GM18520 (cell line): ENCODE results near the gene AIRE.
"Not testable (repeated sequence)": the region's sequence is repeated elsewhere in the genome, so short reads cannot be mapped to it uniquely, and the experiment has no call there.

Source experiments
- ATAC-seq: cut with Tn5 transposase; IDR thresholded peaks from one replicate; pipeline ENCODE4 v1.9.1; 2021; ENCODE audit not compliant: unreplicated experiment

AIRE gene

DNA sequence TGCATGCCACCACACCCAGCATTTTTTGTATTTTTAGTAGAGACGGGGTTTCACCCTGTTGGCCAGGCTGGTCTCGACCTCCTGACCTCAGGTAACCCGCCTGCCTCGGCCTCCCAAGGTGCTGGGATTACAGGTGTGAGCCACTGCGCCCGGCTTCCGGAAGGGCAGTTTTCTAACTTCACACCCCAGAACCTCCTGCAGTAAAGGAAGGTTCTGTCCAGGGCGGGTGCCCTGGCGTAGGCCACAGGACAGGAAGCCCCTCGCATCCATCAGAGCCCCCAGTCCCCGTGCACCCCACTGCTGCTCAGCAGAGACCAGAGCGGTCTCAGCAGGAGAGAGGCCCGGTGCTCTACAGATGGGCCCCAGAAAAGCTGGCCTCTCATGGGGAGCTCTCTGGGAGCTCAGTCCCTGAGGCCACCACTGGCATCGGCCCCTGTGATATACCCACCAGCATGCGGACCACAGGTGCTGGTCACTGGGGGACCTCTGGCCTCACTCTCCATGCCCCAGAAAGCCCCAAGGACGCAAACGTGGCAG, 19.9 kb upstream of the AIRE start:
- no peak for ATAC-seq

DNA sequence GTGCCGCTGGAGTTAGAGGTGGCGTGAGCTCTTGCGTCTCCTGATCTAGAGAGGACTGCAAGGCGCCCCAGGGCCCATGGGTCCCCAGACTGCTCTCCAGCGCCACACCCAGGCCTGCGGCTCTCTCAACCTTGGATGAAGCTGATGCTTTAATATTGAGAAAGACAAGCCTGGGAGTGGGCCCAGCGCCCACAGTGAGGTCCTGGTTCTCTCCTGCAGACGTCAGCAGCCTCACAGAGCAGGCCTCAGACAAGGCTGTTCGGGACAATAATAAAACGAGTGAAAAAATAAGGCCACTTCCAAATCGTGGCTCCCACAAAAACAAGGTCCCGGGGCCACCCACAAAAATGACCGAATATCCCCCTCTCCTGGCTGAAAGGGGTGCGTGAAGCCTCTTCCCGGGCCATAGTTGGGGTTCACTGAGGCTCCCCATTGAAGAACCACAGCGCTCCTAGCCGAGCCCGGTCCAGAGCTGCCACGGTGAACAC, 18.0 kb upstream of the AIRE start:
- no peak for ATAC-seq

DNA sequence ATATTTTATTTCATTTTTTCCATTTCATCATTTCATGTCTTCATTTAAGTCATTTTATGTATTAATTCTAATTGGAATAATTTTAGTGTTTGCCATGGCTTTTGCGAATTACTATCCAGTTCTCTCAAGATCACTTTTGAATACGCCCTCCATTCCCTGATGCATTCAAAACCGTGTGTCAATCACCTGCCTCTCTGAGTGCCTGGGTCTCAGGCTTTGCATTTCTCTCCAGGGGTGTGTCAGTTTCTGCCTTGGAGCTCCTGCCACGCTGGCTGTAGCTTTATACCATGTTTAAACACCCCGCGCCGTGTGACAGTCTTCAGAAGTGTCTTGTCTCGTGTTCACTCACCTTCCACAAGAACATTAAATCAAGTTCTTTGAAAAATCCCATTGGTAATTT, 16.6 kb upstream of the AIRE start:
- ATAC-seq: no peak

DNA sequence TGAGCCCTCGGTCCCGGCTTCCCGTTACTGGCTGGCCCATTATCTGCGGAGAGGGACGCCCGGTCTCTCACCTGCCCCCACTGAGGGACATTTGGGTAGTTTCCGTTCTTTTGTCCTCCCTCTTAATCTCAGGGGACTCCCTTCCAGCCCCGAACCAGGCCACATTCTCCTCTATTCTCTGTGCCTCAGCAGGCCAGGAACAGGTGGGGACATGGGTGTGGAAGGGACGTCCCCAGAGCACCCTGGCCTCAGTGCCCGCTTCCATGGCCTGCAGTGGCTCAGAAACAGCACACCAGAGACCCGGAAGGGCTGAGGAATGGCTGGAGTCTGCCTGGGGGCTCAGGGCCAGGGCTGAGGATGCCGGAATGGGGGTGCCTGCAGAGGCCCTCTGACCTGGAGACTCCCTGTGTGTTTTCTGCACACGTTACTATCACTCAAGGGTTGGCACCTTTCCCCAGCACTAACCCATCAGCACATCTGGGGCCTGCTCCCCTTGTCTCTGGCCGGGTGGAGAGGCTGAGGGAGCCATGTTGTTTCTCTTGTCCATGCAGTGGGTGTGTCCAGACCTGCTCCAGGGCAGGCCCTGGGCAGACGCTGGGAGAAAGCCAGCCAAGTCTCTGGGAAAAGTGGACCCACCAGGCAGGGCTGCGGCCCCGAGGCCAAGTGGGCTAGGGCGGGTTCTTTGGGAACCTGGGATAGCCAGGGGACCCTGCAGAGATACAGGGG, 14.0 kb upstream of the AIRE start:
- ATAC-seq: no peak

DNA sequence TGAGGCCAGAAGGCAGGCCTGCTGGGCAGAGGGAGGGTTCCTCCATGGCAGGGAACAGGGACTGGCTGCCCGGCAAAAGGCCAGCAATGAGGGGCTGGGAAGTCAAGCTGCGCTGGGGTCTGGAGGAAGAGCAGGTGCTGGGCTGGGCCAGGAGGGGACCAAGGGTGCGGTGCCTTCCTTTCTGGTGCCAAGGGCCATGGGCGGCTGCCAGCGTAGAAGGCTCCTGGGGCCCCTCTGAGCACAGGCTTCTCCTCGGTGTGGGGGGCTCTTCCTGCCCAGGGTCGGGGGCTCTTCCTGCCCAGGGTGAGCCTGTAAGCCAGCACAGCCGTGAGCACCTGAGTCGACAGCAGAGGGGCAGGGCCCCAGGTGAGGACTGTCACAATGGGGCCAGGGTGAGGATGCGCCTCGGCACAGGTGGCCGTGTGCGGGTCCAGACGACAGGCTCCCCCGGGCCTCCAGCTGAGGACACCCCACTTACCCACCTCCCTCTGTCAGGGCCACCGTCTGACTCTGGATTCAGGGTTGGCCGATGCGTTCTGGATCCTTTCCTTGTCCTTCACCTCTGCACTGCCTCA, 13.3 kb upstream of the AIRE start:
- no peak for ATAC-seq

DNA sequence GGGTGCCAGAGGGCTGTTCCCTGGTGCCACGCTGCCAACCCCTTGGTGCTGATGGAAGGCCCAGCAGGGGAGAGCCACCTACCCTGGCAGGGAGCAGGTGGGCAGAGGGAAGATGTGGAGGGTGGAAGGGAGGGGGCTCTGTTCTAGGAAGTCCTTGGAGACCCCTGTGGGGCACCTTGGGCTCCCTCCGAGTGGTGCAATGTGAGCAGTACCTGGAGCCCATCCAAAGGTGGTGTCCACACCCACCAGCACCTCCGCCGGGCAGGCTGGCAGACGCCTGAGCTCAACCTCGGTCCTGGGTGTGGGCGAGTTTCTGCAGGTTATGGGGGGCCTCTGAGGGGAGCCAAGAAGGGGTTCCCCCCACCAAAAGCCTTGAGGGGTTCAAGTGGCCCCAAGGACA, 12.6 kb upstream of the AIRE start:
- no peak for ATAC-seq

DNA sequence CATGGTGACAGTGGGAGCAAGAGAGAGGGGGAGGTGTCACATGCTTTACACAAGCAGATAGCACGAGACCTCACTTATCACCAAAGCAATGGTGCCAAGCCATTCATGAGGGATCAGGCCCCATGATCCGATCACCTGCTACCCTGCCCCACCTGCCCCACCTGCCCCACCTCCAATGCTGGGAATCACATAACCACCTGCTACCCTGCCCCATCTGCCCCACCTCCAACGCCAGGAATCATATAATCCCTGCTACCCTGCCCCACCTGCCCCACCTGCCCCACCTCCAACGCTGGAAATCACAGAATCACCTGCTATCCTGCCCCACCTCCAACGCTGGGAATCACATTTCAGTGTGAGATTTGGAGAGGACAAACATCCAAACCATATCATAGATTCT, 10.6 kb upstream of the AIRE start:
- no peak for ATAC-seq

DNA sequence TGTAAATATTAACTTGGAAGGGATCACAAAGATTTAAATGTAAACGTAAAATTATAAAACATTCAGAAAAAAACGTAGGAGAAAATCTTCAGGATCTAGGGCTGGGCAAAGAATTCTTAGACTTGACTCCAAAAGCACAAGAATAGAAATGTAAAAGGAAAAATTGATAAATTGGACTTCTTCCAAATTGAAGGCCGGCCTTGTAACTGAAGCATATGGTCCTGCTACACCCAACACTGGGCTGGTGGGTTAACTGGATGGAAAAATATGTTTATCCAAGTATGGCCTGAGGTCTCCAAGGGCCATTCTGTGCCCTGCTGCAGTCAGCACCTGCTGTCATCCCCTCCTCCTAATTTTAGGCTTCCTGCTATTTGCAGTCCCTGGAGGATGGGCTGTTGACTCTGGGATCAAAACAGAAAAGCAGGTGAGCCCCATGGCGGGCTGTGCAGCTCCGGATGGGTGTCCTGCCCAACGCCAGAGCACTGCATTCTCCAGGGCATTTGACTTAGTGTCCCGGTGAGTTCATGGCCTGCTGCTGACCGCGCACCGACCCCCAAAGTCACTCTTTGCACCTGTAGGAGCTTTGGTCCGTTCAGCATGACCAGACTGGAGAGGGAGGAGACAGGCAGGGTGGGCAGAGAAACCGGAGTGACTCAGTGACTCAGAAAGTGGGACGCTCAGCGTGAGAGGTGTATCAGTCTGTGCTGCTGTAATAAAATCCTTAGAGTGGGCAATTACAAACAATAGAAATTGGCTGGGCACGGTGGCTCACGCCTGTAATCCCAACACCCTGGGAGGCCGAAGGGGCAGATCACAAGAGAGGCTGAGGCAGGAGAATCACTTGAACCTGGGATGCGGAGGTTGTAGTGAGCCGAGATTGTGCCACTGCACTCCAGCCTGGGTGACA, 6.1 kb upstream of the AIRE start:
- ATAC-seq: no peak

DNA sequence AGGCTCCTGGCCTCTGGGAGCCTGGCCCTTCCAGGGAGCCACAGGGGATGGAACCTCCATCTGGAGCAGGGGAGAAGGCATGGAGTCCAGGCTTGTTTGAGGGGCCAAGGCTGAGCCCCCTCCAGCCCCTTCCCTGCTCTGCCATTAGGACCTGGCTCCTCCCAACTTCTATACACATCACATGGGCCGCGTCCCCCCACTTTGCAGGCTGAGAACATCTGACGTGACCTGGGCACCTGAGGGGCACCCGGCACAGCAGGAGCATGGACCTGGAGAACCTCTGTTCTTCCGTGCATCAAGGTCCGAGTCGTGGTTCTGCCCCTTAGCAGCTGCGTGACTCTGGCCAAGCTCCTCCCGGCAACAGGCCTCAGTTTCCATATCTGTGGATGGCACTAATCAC, 3.9 kb upstream of the AIRE start:
- ATAC-seq: no peak

DNA sequence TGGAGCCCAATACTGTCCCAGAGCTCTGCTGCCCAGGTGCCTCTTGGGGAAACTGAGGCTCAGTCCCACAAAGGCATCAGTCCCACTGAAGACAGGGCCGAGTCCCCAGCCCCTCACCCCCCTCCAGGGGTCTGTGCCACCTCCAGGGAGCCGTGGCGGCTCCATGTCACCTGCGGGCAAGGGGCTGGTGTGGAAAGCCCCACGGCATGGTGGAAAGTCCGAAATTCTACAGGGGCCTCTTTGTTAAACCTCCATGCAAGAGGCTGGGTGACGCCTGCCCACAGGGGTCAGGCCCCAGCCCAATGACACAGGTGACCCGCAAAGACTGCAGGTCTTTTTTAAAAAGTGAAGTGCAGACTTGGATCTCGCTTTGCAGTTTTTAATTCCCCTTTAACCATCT, 3.3 kb upstream of the AIRE start:
- no peak for ATAC-seq

DNA sequence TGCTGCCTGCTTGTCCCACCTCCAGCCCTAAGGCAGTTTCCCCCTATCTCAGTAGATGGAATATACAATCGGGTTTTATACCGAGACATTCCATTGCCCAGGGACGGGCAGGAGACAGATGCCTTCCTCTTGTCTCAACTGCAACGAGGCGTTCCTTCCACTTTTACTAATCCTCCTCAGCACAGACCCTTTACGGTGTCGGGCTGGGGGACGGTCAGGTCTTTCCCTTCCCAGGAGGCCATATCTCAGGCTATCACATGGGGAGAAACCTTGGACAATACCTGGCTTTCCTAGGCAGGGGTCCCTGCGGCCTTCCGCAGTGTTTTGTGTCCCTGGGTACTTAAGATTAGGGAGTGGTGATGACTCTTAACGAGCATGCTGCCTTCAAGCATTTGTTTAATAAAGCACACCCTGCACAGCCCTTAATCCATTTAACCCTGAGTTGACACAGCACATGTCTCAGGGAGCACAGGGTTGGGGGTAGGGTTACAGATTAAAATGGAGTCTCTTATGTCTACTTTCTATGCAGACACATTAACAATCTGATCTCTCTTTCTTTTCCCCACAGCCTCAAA, 2.4 kb upstream of the AIRE start:
- ATAC-seq: not testable (repeated sequence)

DNA sequence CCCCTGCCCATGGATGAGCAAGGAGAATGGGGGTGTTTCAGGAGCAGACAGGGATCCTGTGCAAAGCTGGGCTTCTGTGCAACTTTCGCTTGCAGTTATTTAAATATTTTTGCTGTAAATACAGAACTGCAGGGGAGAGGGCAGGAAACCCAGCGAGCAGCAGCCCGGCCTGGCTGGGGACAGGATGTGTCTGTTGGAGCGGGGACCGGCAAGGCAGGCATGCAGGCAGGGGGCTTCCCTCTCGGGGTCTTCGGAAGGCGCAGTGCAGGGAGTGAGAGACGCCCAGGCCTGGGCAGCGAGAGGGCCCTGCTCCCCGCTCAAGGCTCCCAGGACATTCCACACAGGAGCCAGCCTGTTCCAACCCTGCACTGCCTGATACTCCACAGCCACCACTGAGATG, 1.7 kb upstream of the AIRE start:
- no peak for ATAC-seq

DNA sequence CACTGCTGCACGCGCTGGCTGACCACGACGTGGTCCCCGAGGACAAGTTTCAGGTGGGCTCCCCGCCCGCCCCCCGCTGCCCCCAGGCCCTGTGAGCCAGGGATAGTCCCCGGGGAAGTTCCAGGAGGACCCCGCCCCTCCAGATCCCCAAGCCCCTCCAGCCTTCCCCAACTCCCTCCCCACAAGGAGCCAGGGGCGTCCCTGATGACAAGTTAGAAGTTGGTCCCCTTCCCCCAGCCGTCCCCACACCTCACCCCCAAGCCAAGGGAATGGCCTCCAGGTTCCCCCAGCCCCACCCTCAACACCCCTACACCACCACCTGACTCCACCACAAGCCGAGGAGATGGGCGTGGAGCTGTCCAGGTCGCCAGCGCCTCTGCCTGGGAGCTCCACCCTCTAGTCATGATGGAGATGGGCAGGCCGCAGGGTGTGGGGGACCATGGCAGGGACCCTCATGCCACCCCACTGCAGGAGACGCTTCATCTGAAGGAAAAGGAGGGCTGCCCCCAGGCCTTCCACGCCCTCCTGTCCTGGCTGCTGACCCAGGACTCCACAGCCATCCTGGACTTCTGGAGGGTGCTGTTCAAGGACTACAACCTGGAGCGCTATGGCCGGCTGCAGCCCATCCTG, 525 bp downstream of the AIRE start:
- ATAC-seq: no peak

DNA sequence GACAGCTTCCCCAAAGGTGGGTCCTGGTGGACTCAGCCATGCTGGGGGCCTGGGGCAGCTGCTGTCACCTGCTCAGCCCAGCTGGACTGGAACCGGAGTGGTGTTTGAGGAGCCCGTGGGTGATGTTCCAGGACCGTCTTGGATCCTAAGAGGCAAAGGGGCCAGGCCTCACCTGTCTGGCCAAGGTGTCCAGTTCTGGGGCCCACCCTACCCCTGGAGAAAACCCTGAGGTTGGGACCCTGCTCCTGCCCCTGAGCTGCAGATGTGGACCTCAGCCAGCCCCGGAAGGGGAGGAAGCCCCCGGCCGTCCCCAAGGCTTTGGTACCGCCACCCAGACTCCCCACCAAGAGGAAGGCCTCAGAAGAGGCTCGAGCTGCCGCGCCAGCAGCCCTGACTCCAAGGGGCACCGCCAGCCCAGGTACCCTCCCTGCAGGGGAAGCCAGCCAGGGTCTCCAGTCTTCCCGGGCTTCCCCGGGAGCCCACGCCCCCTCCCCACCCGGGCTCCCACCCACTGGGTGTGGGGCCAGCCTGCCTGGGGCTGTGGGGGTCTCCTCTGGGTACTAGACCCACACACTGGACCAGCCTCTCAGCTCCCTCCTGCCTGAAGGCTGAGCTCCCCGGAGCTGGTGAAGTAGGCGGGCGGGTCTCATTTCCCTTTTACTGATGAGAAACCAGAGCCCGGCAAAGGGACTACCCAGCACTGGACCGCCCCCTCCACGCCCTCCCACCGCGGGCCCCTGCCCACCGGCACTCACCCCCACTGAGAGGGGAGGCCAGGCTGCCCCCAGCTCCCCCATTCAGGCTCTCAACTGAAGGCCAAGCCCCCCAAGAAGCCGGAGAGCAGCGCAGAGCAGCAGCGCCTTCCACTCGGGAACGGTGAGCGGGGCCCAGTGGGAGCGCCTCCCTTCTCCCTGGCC, 1.3 kb downstream of the AIRE start:
- no peak for ATAC-seq

DNA sequence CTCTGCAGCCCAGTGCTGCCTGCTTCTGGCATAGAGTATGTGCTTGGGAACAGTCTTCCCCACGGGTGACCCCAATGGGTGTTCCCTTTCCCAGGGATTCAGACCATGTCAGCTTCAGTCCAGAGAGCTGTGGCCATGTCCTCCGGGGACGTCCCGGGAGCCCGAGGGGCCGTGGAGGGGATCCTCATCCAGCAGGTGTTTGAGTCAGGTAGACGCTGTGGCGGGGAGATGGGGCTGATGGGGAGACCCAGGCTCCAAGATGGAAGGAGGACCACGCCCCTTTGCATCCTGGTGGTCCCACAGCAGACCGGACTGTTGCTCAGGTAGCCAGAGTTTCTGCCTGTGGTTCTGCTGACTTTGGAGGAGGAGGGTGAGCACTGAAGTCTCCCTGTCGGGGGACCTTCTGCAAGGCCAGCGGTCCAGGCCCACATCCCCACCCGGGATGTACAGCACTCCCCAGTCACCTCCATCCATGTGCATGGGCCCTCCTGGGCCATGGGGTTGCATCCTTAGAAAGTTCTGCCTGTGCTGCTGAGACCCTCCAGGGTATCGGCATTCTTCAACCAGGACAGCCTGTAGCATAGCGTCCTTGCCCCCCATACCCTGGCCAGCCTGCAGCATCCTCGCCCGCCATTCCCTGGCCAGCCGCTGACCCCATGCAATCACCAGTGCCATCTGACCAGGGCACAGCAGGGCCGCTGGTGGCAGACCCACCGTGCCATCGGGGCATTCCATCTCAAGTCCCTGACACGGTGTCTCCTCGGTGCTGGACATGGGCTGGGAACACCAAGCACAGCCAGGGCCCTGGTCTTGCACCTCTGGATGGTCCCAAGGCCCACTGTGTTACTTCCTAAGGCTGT, 2.8 kb downstream of the AIRE start:
- ATAC-seq: no peak

DNA sequence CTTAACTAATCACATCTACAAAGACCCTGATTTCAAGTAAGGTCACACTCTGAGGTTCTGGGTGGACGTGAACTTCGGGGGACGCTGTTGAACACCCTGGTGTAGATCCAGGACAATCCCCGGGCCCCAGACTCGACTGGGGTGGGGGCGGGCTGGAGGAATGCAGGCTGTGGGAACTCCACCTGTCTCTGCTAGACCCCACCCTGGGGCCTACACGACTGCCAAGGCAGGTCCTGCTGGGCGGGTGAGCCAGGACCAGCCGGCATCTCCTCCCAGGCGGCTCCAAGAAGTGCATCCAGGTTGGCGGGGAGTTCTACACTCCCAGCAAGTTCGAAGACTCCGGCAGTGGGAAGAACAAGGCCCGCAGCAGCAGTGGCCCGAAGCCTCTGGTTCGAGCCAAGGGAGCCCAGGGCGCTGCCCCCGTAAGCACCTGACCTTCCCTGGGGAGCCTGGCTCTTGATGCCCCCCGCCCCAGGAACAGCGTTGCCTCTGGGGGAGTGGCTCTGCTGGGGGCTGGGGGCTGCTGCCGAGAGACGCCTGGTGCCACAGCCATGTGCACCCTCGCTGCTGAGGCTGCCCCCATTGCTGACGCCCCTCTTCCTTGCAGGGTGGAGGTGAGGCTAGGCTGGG, 3.8 kb downstream of the AIRE start:
- ATAC-seq: no peak

DNA sequence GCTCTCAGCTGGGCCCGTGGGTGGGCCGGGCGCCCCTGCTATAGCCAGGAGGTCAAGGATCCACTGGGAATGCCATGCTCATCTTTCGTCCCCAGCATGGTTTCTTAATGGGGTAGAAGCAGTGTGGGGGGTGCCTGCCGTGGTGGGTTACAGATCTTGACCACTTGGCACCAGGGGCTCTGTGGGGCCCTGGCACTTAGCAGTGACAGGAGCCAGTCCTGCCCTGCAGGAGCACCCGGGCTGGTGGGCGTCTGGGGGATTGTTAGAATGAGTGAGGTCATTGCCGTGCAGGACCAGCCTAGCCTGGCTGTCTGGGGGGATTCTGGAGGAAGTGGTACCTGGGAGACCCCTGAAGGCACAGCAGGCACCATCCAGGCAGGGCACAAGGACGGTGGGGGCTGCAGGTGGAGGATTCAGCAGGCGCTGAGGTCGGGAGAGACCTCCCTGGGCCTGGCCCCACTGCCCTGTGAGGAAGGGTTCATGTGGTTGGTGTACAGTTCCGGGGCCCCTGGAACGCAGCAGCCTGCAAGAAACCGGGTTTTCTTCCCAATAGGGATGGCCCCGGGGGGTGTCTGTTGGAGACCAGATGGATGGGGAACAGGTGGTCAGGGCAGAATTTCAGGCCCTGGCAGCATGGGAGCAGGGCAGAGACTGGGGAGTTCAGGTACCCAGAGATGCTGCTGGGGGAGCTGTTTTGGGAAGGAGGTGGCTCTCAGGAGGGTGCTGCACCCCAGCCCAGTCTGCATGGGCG, 4.8 kb downstream of the AIRE start:
- ATAC-seq: no peak
